ENCODE results near the gene BCR.

Gene BCR

GRCh38 chr22:23283591-23284503, 103.5 kb downstream of the BCR start:
- TF ChIP-seq SPI1 (IDR thresholded peaks at IDR 0.05; ENCODE audit: borderline replicate concordance, low read depth): no peak
- no peak for TF ChIP-seq CTCF (IDR thresholded peaks at IDR 0.05; ENCODE audit: insufficient read depth, low read length)
- no peak for TF ChIP-seq REST (IDR thresholded peaks at IDR 0.05; ENCODE audit: insufficient replicate concordance, low read depth)
- no peak for TF ChIP-seq GABPA (IDR thresholded peaks at IDR 0.05; ENCODE audit: low read depth)
- TF ChIP-seq POLR2AphosphoS5 (IDR thresholded peaks at IDR 0.05; ENCODE audit: low read depth): no peak
- DNase-seq (ENCODE audit: low read depth in 1 of 2, low spot score in 1 of 2): no peak
- H3K27ac ChIP-seq (replicated peaks): no peak overlapping the region
- H3K27me3 ChIP-seq (ENCODE audit: insufficient read depth, poor library complexity, severe bottlenecking): no peaks in the 10 kb centered on the region
- H3K4me3 ChIP-seq (replicated peaks; ENCODE audit: insufficient read depth, low read length): no peak overlapping the region

DNA sequence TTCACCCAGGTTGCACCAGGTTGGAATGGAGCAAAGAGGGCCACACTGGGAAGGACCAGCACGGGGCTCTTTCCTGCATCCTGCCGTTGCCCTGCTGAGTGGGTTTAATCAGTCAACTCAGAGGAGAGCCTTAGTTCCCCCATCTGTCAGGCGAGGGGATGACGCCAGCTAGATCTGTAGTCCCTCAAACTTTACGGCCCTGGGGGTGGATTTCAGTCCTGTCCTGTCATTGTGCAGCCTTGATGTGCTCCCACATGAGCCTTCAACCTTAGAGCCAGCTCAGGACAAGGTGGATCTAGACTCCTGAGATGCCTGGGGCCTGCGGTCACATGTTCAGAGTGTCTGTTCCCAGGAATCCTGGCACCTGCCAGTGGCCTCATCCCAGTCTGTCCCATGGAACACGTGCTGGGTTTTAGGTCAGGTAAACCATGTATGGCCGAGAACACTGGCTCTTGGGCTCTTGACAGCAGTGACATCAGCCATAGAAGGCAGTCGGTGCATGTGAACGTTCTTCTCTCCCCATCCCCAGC, 104.3 kb downstream of the BCR start:
- no peak for DNase-seq (ENCODE audit: low read depth in 1 of 2, low spot score in 1 of 2)
- H3K27me3 ChIP-seq (ENCODE audit: insufficient read depth, poor library complexity, severe bottlenecking): no peaks in the 10 kb centered on the region
- H3K4me3 ChIP-seq (replicated peaks; ENCODE audit: insufficient read depth, low read length): no peak overlapping the region
- TF ChIP-seq SPI1 (IDR thresholded peaks at IDR 0.05; ENCODE audit: borderline replicate concordance, low read depth) (no peak), GABPA (IDR thresholded peaks at IDR 0.05; ENCODE audit: low read depth) (no peak), POLR2AphosphoS5 (IDR thresholded peaks at IDR 0.05; ENCODE audit: low read depth) (no peak), REST (IDR thresholded peaks at IDR 0.05; ENCODE audit: insufficient replicate concordance, low read depth) (no peak), CTCF (IDR thresholded peaks at IDR 0.05; ENCODE audit: insufficient read depth, low read length) (no peak)
- H3K27ac ChIP-seq (replicated peaks): no peak overlapping the region

DNA sequence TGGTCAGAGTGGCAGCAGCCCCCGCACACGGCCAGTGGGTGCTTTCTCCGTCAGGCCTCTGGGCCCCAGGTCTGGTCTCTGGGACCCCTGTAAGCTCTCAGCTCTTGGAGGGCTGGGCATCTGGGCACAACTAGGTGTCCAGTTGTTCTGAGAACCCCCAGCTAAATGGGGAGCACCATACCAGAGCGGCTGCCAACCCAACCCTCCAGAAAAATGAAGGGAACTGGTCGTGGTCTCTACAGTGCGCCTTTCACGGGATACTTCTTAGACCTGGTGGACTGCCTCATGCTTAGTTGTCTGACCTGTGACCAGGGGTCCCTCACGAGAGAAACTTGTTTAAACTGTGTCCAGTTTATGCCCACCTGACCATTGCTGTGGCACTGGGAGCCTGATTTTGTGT, 104.9 kb downstream of the BCR start:
- no peak overlapping the region for H3K27ac ChIP-seq (replicated peaks)
- no peak overlapping the region for H3K4me3 ChIP-seq (replicated peaks; ENCODE audit: insufficient read depth, low read length)
- H3K27me3 ChIP-seq (ENCODE audit: insufficient read depth, poor library complexity, severe bottlenecking): no peaks in the 10 kb centered on the region
- TF ChIP-seq REST (IDR thresholded peaks at IDR 0.05; ENCODE audit: insufficient replicate concordance, low read depth) (no peak), CTCF (IDR thresholded peaks at IDR 0.05; ENCODE audit: insufficient read depth, low read length) (no peak), GABPA (IDR thresholded peaks at IDR 0.05; ENCODE audit: low read depth) (no peak), POLR2AphosphoS5 (IDR thresholded peaks at IDR 0.05; ENCODE audit: low read depth) (no peak), SPI1 (IDR thresholded peaks at IDR 0.05; ENCODE audit: borderline replicate concordance, low read depth) (no peak)
- DNase-seq (ENCODE audit: low read depth in 1 of 2, low spot score in 1 of 2): no peak
